H1 (cell line): ENCODE data around the gene PRKG2. TPM values are rescaled to one million over a fixed set of nuclear protein-coding genes. Genes with fewer than 3 reads are reported as not detected.

ENCODE experiments used
- CTCF ChIA-PET: fragments of 300-600 bp; sonication (Branson Sonifier 250); formaldehyde crosslinking; loops from one replicate; lab custom pipeline; 2021; ENCODE audit not compliant: partially characterized antibody; lab: Charles Lee
- POLR2A ChIA-PET: fragments of 300-600 bp; sonication (Branson Sonifier 250); formaldehyde crosslinking; loops from one replicate; lab custom pipeline; 2021; ENCODE audit warnings: inconsistent platforms; ENCODE audit not compliant: partially characterized antibody; lab: Charles Lee
- DNase-seq, 2 experiments: peaks; one replicate each; pipeline versions ENCODE4 v3.0.0 to v3.0.0-alpha.2; 2010 to 2022; ENCODE audit warnings: low spot score in 2 of 2, low read depth in 1 of 2, mixed read lengths in 1 of 2
- FAIRE-seq: peaks from 2 replicates; lab custom pipeline; 2011; peaks lifted over from hg19 to GRCh38; lab: Jason Lieb, UNC
- H2AFZ ChIP-seq: 2 replicates; pipeline ENCODE4 v1.8.1; 2012; ENCODE audit warnings: low read length, inconsistent platforms
- H2AK5ac ChIP-seq: 2 replicates; pipeline ENCODE4 v1.6.1; 2013; ENCODE audit warnings: low read depth, low read length
- H2BK120ac ChIP-seq: replicated peaks from 2 replicates; pipeline ENCODE3; 2013; ENCODE audit warnings: low read depth, low read length, inconsistent platforms
- H2BK12ac ChIP-seq: 2 replicates; pipeline ENCODE4 v1.6.1; 2013; ENCODE audit warnings: low read depth, low read length
- H2BK15ac ChIP-seq: 2 replicates; pipeline ENCODE4 v1.6.1; 2013; ENCODE audit warnings: low read length
- H2BK20ac ChIP-seq: 2 replicates; pipeline ENCODE4 v1.6.1; 2013; ENCODE audit warnings: low read length
- H2BK5ac ChIP-seq: 2 replicates; pipeline ENCODE4 v1.6.1; 2013; ENCODE audit warnings: low read depth, low read length
- H3K14ac ChIP-seq: 2 replicates; pipeline ENCODE4 v1.6.1; 2013; ENCODE audit warnings: inconsistent platforms; ENCODE audit not compliant: insufficient read length
- H3K18ac ChIP-seq: 2 replicates; pipeline ENCODE4 v1.6.1; 2013; ENCODE audit warnings: low read length; ENCODE audit errors: extremely low read depth
- H3K23ac ChIP-seq: 2 replicates; pipeline ENCODE4 v1.6.1; 2013; ENCODE audit warnings: inconsistent platforms; ENCODE audit not compliant: insufficient read length
- H3K23me2 ChIP-seq: 2 replicates; pipeline ENCODE4 v1.6.1; 2013; ENCODE audit warnings: low read depth, low read length
- H3K27ac ChIP-seq: 2 replicates; pipeline ENCODE4 v1.6.1; 2011; ENCODE audit warnings: low read depth, low read length, inconsistent platforms
- H3K27me3 ChIP-seq, 4 experiments: replicated peaks in 1 of 4; 1 replicate in 1 of 4; 2 replicates in 3 of 4; pipeline versions ENCODE4 v1.6.1 to v1.8.1; 2011 to 2013; ENCODE audit warnings: low read length in 3 of 4, mild to moderate bottlenecking in 3 of 4, inconsistent platforms in 2 of 4, mixed read lengths in 2 of 4, moderate library complexity in 1 of 4; ENCODE audit not compliant: control insufficient read depth in 3 of 4, insufficient read depth in 3 of 4; ENCODE audit errors: extremely low read depth in 1 of 4
- H3K36me3 ChIP-seq, 4 experiments: 2 replicates each; pipeline versions ENCODE4 v1.6.1 to v1.8.1; 2011 to 2013; ENCODE audit warnings: mild to moderate bottlenecking in 4 of 4, low read length in 3 of 4, moderate library complexity in 2 of 4, control low read depth in 1 of 4, inconsistent platforms in 1 of 4; ENCODE audit not compliant: insufficient read depth in 4 of 4, control insufficient read depth in 2 of 4
- H3K4ac ChIP-seq: replicated peaks from 2 replicates; pipeline ENCODE3; 2013; ENCODE audit warnings: low read length, low read depth, mixed read lengths, inconsistent platforms; ENCODE audit not compliant: insufficient read length
- H3K4me1 ChIP-seq, 4 experiments: replicated peaks in 1 of 4; 1 replicate in 1 of 4; 2 replicates in 3 of 4; pipeline versions ENCODE4 v1.6.1 to v1.8.1; 2011 to 2013; ENCODE audit warnings: low read length in 3 of 4, inconsistent platforms in 2 of 4, mixed read lengths in 1 of 4; ENCODE audit not compliant: insufficient read depth in 4 of 4, control insufficient read depth in 3 of 4
- H3K4me2 ChIP-seq, 2 experiments: 2 replicates each; pipeline versions ENCODE4 v1.6.1 to v1.8.1; 2011 to 2013; ENCODE audit warnings: low read depth in 2 of 2, low read length in 2 of 2, control low read depth in 1 of 2, inconsistent platforms in 1 of 2, mild to moderate bottlenecking in 1 of 2; ENCODE audit not compliant: insufficient read depth in 1 of 2
- H3K4me3 ChIP-seq, 4 experiments: fragments of 200-600, 300-600 bp in 1 of 4; sonication (generic), shearing (Covaris generic), sonication (Bioruptor Twin) in 1 of 4; 2 replicates each; pipeline versions ENCODE4 v1.5.1 to v1.8.1; 2011 to 2016; ENCODE audit warnings: low read length in 4 of 4, low read depth in 3 of 4, control low read depth in 2 of 4, inconsistent platforms in 2 of 4, mild to moderate bottlenecking in 2 of 4, mixed read lengths in 1 of 4, moderate library complexity in 1 of 4; ENCODE audit not compliant: insufficient read depth in 2 of 4; ENCODE audit errors: extremely low read depth in 1 of 4
- H3K56ac ChIP-seq: replicated peaks from 2 replicates; pipeline ENCODE3; 2013; ENCODE audit warnings: low read depth, mild to moderate bottlenecking, mixed read lengths, low read length, inconsistent platforms; ENCODE audit not compliant: insufficient read length
- H3K79me1 ChIP-seq: 2 replicates; pipeline ENCODE4 v1.6.1; 2013; ENCODE audit warnings: low read depth, low read length, control low read depth
- H3K79me2 ChIP-seq, 2 experiments: 2 replicates each; pipeline versions ENCODE4 v1.6.1 to v1.8.1; 2012 to 2013; ENCODE audit warnings: low read length in 2 of 2, mild to moderate bottlenecking in 2 of 2, inconsistent platforms in 1 of 2; ENCODE audit not compliant: insufficient read depth in 2 of 2, control insufficient read depth in 1 of 2
- H3K9ac ChIP-seq, 4 experiments: replicated peaks in 1 of 4; 1 replicate in 1 of 4; 2 replicates in 3 of 4; pipeline versions ENCODE4 v1.6.1 to v1.8.1; 2011 to 2013; ENCODE audit warnings: low read depth in 3 of 4, low read length in 3 of 4, control low read depth in 2 of 4, mild to moderate bottlenecking in 2 of 4, moderate library complexity in 2 of 4, inconsistent platforms in 1 of 4; ENCODE audit errors: extremely low read depth in 1 of 4
- H3K9me3 ChIP-seq, 2 experiments: 2 replicates each; pipeline versions ENCODE4 v1.6.1 to v1.8.1; 2012 to 2013; ENCODE audit warnings: mild to moderate bottlenecking in 2 of 2, moderate library complexity in 2 of 2, control low read depth in 1 of 2, inconsistent platforms in 1 of 2, low read depth in 1 of 2, low read length in 1 of 2, mixed read lengths in 1 of 2; ENCODE audit not compliant: insufficient read depth in 2 of 2
- H4K20me1 ChIP-seq, 2 experiments: replicated peaks in 1 of 2; 2 replicates each; pipeline versions ENCODE3 to v1.8.1; 2011 to 2013; ENCODE audit warnings: inconsistent platforms in 2 of 2, low read length in 2 of 2, mild to moderate bottlenecking in 1 of 2; ENCODE audit not compliant: insufficient read depth in 2 of 2, control insufficient read depth in 1 of 2
- H4K5ac ChIP-seq: 2 replicates; pipeline ENCODE4 v1.6.1; 2013; ENCODE audit warnings: low read length, low read depth, mixed read lengths, inconsistent platforms; ENCODE audit not compliant: insufficient read length
- H4K8ac ChIP-seq: 2 replicates; pipeline ENCODE4 v1.8.0; 2013; ENCODE audit warnings: mild to moderate bottlenecking, moderate library complexity, low read length, inconsistent platforms; ENCODE audit not compliant: insufficient read depth; ENCODE audit errors: extremely low read depth
- H4K91ac ChIP-seq: replicated peaks from 2 replicates; pipeline ENCODE3; 2013; ENCODE audit warnings: low read length, mixed read lengths, inconsistent platforms; ENCODE audit not compliant: insufficient read length
- ASH2L ChIP-seq: fragments of 200-600, 300-600 bp; sonication (generic); IDR thresholded peaks from one replicate; pipeline ENCODE4 v1.7.1; 2017; ENCODE audit warnings: low read length
- BRCA1 ChIP-seq: IDR thresholded peaks from 2 replicates; pipeline ENCODE4 v1.6.1; 2012; ENCODE audit warnings: low read depth, low read length, improper control_type of control experiment
- MAFK ChIP-seq: IDR thresholded peaks from 2 replicates; pipeline ENCODE4 v1.6.1; 2012; ENCODE audit warnings: low read depth, mild to moderate bottlenecking, improper control_type of control experiment, low read length
- NRF1 ChIP-seq: IDR thresholded peaks from 2 replicates; pipeline ENCODE4 v1.6.1; 2011; ENCODE audit warnings: mild to moderate bottlenecking, low read depth, low read length, improper control_type of control experiment
- RXRA ChIP-seq: IDR thresholded peaks from 2 replicates; pipeline ENCODE4 v1.6.1; 2011; ENCODE audit warnings: low read depth, mild to moderate bottlenecking, low read length, moderate library complexity; ENCODE audit not compliant: insufficient read depth
- SP4 ChIP-seq: IDR thresholded peaks from 2 replicates; pipeline ENCODE4 v1.6.1; 2012; ENCODE audit warnings: low read length, inconsistent platforms
- WGBS, 2 experiments: shearing (Covaris generic) in 1 of 2; methylation state at CpG; one replicate each; pipeline versions ENCODE4 v1.1.6 to v1.1.7; 2013 to 2015; ENCODE audit warnings: low lambda C conversion rate in 2 of 2, mixed read lengths in 2 of 2, inconsistent platforms in 1 of 2, low coverage in 1 of 2, missing lambda C conversion rate in 1 of 2; ENCODE audit not compliant: insufficient replicate concordance in 2 of 2, insufficient coverage in 1 of 2, insufficient read length in 1 of 2; ENCODE audit errors: extremely low coverage in 1 of 2, missing lambda C conversion rate in 1 of 2; 5-methylcytosine and 5-hydroxymethylcytosine counted together
- polyA plus RNA-seq, 7 experiments: library from polyadenylated mRNA; depleted of rRNA in 3 of 7; stranded (reverse) in 5 of 7; unstranded in 2 of 7; fragments of >200 nt in 5 of 7; fragments of 200-250 nt in 2 of 7; gene quantifications; 1 replicate in 5 of 7; 2 replicates in 1 of 7; 4 replicates in 1 of 7; pipeline versions ENCODE4 v1.2.1 to v1.2.3, GENCODE V29; 2011 to 2013; ENCODE audit warnings: missing spikeins in 2 of 7, mixed read lengths in 2 of 7
- total RNA-seq: library from RNA; stranded (reverse); fragmentation: NEBNext Ultra II Directional; extraction: Animal tissue kit (Norgen Biotek cat#: 25700); gene quantifications from 2 replicates; pipeline ENCODE4 v1.2.1, GENCODE V29; 2021

PRKG2 gene
- total and polyA plus RNA-seq, 2 of the 8 experiments (the other 6 are each of a cell fraction or from before 2014, with no cell fraction given) = 0.45 to 1.2 TPM

- DNase-seq (no peak), FAIRE-seq (no peak)
- Histone ChIP-seq H3K4me1 (no peaks in the 10 kb centered on the region), H2BK120ac (no peak overlapping the region), H3K23me2 (no peaks in the 10 kb centered on the region), H3K27ac (no peak overlapping the region), H3K56ac (no peak overlapping the region), H2BK15ac (no peak overlapping the region), H3K4me2 (no peak overlapping the region), H2AK5ac (no peak overlapping the region), H3K18ac (no peak overlapping the region), H3K4ac (no peak overlapping the region), H3K23ac (no peak overlapping the region), H3K9me3 (no peaks in the 10 kb centered on the region), H4K20me1 (no peaks in the 10 kb centered on the region), H3K9ac (no peak overlapping the region), H3K27me3 (no peaks in the 10 kb centered on the region), H2AFZ (no peak overlapping the region), H3K79me1 (no peaks in the 10 kb centered on the region), H3K36me3 (no peaks in the 10 kb centered on the region), H2BK20ac (no peak overlapping the region), H3K79me2 (no peaks in the 10 kb centered on the region), H4K91ac (no peak overlapping the region), H2BK12ac (no peak overlapping the region), H3K14ac (no peak overlapping the region), H4K5ac (no peak overlapping the region), H2BK5ac (no peak overlapping the region), H3K4me3 (no peak overlapping the region)
- ChIA-PET POLR2A (no interaction called here), CTCF (interaction anchor here (1.3 kb wide), 1 partner anchor 11 kb away, joined by 4 read pairs; no protein-coding TSS in a partner anchor)
- 89% methylated on average over 1 of the region's 1 CpG; no CpG with 5 or more reads in 1 of the 2 experiments for whole genome bisulfite sequencing, 2 experiments
- TF ChIP-seq RXRA (no peak), MAFK (no peak), SP4 (no peak), ASH2L (no peak), NRF1 (no peak), BRCA1 (no peak)
- TF ChIP-seq, all 59 proteins: peak for 0
- H4K8ac ChIP-seq = no peak overlapping the region
Observed at GRCh38 chr4:81058621-81059020, 156.4 kb downstream of the PRKG2 start.
